Activated T-cell treated with anti-CD3 and anti-CD28 coated beads for 48 hours (primary cell): ENCODE data around the gene THOC1.

ENCODE experiments used
- DNase-seq: peaks from one replicate; pipeline ENCODE4 v3.0.0-alpha.2; 2020; ENCODE audit warnings: low read depth

The THOC1 gene

DNA sequence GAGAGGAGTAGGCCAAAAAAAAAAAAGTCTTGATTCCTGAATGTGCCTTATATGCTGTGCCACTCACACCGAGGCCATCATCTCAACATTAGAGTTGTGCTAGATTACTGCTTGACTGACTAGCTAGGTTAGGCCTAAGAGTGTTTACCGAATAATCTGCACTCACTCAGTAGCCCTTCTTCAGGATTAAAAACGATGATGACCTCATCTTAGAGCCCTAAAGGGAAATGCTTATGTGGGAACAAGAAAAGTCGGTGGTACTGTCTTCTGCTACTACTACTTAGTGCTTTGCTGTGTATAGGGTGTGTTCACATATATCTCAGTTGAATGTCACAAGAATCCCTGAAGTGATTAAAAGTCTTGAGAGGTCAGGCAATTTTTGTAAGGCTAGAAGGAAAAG, 54.3 kb downstream of the THOC1 start:
- DNase-seq: no peak

DNA sequence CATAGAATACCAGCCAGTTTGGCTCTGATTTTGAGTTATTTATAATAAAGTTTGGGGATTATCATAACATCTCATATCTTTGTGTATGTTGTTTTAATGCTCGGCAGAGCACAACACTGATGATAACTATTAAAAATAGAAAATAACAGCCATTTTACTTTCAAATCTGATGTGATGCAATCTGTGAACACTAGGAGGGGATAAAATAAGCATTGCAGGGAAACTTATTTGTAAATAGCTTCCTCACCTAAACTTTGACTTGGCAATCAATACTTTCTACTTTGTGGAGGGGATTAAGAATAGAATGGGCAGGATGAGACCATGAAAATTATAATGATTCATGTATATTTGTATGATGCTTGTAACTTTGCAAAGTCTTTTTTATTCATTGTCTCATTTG, 55.1 kb downstream of the THOC1 start:
- DNase-seq: no peak

DNA sequence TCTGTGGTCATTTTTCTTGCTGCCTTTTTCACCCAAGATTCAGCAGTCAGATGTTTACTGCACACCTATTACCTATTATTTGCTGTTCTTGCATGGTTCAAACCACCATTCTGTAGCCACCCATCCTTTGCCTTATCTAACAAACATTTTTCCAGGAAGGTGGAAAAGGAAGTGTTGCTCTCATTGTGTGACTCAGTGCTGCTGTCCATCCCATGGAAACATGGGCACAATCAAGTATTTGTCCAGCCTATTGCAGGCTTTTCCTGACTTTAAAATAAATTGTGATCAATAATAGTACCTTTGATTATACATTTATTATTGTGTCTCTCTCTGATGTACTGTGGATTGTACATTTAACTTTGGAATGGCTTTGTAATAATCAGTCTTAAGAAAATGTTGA, 56.3 kb downstream of the THOC1 start:
- DNase-seq: no peak

DNA sequence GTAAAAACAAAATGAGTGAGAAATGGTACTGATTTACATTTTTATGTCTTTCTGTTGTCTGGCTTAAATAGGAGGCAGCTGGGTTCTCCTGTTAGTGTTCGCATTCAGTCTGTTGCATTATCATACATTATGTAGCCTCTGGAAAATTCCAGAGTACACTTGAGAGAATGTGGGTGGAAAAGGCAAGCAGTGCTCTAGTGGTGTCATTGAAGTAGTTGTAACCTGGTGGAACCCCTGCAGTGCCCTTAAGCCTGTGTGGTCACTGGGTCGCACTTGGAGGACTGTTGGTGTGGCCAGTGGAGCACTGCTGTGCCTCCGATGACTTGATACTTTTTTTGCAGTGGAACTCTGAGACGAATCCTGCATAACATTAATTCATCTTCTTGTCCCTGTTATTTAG, 57.1 kb downstream of the THOC1 start:
- DNase-seq: no peak

DNA sequence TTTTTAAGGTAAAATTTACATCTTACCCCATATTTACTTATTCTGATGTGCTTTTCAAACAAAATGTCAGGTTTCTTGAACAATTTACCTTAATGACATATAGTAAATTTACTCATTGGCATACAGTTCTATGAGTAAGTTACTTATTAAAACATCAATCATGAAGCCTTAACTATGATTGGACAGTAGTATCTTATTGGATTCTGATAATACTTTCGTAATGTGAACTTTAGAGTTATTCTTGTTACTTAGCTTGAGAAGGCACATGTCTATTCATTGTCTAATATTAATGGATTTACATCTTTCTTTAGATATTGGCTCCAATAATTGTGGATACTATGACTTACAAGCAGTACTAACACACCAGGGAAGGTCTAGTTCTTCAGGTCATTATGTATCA, 57.8 kb downstream of the THOC1 start:
- no peak for DNase-seq

DNA sequence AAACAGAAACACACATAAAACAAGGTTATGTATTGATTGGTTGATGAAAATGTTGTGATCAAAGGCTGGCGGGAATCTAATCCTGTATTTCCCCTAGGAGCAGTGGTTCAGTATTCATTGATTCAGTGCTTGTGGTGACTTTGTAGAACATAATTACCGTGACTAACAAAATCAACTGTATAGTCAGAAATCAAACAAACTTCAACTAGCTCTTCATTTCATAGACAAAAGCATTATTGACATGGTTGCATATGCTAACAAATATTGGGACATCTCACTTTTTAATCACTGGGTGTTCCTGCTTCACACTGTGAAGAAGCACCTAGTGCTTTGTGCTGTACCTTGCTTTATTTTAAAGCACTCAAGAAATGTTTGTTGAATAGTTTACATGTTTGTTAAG, 68.1 kb downstream of the THOC1 start:
- no peak for DNase-seq

DNA sequence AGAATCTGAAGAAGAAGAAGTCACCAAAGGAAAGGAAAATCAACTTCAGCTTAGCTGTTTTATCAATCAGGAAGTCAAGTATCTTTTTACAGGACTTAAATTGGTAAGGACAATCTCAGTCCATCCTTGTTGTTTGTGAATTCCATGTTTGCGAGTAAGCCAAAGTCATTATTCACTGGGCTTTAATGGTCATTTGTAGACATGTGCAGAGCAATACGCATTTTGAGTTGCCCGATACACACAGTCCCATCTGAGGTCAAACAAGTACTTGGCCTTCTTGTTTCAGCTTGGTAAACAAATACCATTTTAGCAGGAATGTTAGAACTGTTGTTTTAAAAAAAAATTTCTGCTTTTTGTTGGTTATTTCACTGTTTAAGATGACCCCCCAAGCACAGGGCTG, 68.6 kb downstream of the THOC1 start:
- DNase-seq: no peak

DNA sequence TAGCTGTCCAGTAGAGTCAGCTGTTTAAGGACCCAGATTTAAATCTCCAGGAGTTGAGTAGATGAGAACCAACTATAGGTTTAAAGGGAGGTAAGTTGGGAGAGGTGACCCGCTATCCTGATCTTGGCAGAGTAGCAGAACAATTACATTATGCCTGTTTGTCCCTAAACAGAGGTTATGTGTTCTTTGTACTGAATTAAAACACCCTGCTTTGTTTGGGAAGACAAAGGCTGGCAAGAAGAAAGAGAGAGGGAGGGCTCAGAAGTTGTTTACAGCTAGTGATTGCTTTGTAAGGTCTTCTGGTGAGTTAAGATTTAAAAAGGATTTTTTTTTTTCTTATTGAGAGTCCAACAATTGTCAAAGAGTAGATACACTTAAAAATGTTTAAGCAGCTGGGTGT, 72.2 kb downstream of the THOC1 start:
- no peak for DNase-seq

DNA sequence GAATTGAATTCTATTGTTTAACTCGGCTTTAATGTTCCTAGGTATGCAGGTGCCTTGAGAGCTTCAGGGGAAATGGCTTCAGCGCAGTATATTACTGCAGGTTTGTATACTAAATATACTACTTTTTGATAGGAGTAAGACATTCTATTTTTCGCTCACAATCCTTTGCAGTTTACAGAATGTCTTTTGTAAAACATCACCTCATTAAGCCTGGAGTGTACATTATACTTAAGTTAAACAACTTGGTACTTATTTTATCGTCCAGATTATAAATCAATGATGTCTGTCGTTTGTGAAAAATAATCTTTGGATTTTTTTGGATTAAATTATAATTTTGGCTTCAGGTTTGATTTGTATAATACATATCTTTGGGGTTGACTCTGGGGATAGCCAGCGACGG, 75.0 kb downstream of the THOC1 start:
- DNase-seq: no peak

DNA sequence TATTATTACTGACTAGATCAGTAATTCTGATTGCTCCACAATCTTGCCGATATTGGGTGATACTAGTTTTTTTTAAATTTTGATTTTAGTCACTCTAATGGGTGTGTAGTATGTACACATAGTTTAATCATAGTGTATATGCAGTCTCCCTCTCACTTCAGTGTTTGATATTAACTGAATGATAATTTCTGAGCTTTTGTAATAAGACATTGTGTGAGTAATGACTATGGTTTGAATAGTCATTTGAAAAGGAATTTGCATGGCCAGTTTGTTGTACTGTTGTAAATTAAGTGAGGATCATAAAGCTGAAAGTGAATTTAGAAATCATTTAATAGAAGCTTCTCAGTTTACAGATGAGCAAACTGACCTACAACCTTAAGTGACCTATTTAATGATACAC, 76.1 kb downstream of the THOC1 start:
- DNase-seq: no peak

DNA sequence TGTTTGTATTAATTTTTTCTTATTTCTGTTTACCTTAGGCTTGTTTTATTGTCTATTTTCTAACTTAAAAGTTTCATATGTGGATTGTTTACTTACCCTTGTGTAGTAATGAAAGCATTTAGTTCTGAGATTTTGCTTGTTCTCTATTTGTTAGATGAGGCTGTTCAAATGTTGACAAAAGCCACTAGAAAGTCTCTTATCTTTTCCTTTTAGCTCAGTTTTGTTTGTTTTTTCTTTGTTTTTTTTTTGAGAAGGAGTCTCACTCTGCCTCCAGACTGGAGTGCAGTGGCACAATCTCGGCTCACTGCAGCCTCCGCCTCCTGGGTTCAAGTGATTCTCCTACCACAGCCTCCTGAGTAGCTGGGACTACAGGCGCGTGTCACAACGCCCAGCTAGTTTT, 78.6 kb downstream of the THOC1 start:
- no peak for DNase-seq

DNA sequence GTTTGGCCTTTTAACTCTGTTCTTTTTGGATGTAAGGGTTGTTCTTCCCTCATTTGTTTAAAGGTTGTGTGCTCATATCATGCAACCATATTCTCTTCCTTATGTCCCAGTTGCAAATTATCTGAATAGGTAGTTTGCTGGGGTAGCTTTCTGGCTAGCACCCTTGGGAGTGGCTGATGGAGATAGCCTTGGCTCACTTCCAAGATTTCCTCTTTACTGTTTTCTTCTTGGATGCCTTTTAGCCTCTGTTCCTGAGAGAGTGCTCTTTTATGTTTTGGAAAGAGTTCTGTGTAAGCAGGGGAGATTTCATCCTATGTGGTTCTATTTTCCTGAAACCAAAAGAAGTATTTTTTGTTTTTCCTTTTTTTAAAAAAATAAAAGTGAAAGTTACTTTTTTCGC, 84.1 kb downstream of the THOC1 start:
- DNase-seq: no peak

DNA sequence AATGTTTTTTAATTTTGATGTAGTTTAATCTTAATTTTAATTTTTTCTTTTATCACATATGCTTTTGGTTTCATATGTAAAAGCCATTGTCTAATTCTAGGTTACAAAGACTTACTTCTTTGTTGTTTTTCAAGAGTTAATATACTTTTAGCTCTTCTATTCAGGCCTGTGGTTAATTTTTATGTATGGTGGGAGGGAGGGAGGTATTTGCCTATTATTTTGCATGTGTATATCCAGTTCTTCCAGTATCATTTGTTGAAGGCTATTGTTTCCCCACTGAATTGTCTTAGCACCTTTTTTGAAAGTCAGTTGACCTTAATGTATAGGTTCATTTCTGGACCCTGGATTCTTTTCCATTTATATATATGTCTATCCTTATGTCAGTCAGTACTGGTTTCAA, 86.1 kb downstream of the THOC1 start:
- no peak for DNase-seq

DNA sequence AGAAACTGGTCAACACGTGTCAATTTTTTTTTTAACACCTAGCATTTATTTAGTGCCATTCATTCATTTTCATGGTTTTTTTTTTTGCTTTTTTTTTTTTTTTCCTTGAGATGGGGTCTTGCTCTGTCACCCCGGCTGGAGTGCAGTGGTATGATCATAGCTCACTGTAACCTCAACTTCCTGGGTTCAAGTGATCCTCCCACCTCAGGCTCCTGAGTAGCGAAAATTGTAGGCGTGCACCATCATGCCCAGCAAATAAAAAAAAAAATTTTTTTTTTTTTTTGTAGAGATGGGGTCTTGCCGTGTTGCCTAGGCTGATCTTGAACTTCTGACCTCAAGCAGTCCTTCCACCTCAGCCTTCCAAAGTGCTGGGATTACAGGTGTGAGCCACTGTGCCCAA, 88.3 kb downstream of the THOC1 start:
- DNase-seq: no peak

DNA sequence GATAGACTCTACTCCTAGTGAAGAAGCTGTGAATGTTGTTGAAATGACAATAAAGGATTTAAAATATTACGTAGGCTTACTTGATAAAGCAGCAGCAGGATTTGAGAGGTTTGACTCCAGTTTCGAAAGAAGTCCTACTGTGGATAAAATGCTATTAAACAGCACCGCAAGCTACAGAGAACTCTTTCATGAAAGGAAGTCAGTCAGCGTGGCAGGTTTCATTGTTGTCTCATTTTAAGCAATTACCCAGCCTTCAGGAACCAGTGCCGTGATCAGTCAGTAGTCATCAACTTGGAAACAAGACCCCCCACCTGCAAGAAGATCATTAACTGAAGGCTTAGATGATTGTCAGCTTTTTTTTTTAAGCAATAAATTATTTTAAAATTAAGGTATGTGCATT, 95.5 kb downstream of the THOC1 start:
- DNase-seq: no peak
